ENCODE measurements around the gene SCRT2.

GRCh38 chr20:625360-625932 lies 50.2 kb downstream of the SCRT2 start:
- TF ChIP-seq SIN3A (IDR thresholded peaks at IDR 0.05; ENCODE audit: low read depth) (no peak), POLR2AphosphoS5 (IDR thresholded peaks at IDR 0.05; ENCODE audit: low read depth, low read length) (no peak)

Data from HCT116 (cell line).